ENCODE data around the gene PROCA1.
A peak's percentile ranks its signal among the peaks of the same experiment; 100 is the strongest.
"Not testable (repeated sequence)": the region's sequence is repeated elsewhere in the genome, so short reads cannot be mapped to it uniquely, and the experiment has no call there.

Gene PROCA1

DNA sequence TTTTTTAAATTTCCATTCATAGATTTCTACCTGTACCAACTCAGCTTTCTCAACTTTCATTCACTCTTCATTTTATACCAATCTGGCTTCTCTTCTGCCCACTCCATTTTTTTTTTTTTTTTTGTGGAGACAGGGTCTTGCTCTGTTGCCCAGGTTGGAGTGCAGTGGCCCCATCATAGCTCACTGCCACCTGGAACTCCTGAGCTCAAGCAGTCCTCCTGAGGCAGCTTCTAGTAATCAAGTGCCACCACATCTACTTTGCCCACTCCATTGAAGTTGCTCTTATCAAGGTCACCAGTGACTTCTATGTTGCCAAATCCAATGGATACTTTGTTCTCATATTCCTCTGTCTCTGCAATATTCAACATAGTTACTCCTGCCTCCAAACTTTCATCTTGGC lies 48.0 kb downstream of the PROCA1 start:
- no peak for DNase-seq (ENCODE audit: low read depth)
- peak overlapping the region; percentile 1; the same call in 1 of the 2 replicates for H3K4me3 ChIP-seq (ENCODE audit: control insufficient read depth, low read depth, low read length)
- TF ChIP-seq, protein P1, sequence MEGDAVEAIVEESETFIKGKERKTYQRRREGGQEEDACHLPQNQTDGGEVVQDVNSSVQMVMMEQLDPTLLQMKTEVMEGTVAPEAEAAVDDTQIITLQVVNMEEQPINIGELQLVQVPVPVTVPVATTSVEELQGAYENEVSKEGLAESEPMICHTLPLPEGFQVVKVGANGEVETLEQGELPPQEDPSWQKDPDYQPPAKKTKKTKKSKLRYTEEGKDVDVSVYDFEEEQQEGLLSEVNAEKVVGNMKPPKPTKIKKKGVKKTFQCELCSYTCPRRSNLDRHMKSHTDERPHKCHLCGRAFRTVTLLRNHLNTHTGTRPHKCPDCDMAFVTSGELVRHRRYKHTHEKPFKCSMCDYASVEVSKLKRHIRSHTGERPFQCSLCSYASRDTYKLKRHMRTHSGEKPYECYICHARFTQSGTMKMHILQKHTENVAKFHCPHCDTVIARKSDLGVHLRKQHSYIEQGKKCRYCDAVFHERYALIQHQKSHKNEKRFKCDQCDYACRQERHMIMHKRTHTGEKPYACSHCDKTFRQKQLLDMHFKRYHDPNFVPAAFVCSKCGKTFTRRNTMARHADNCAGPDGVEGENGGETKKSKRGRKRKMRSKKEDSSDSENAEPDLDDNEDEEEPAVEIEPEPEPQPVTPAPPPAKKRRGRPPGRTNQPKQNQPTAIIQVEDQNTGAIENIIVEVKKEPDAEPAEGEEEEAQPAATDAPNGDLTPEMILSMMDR (IDR thresholded peaks at IDR 0.05; ENCODE audit: control insufficient read depth, insufficient read depth, low read depth, low read length, missing control alignments): no peak

DNA sequence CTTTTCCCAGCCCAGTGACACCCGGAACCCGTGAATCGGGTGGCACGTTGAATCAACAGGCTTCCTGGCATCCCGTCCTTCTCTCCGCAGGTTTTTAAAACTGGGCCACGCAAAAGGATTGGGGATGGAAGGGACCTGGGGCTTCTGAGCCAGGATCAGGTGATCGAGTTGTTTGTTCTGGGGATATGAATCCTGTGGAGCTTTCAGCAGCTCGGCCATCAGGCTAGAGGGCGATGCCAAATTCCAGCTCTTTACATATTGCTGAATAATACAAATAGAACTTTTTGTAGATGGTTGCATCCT lies 49.2 kb downstream of the PROCA1 start:
- H3K4me3 ChIP-seq (ENCODE audit: control insufficient read depth, low read depth, low read length): peak overlapping the region; percentile 72
- TF ChIP-seq, protein P1 (IDR thresholded peaks at IDR 0.05; ENCODE audit: control insufficient read depth, insufficient read depth, low read depth, low read length, missing control alignments): no peak
- no peak for DNase-seq (ENCODE audit: low read depth)

DNA sequence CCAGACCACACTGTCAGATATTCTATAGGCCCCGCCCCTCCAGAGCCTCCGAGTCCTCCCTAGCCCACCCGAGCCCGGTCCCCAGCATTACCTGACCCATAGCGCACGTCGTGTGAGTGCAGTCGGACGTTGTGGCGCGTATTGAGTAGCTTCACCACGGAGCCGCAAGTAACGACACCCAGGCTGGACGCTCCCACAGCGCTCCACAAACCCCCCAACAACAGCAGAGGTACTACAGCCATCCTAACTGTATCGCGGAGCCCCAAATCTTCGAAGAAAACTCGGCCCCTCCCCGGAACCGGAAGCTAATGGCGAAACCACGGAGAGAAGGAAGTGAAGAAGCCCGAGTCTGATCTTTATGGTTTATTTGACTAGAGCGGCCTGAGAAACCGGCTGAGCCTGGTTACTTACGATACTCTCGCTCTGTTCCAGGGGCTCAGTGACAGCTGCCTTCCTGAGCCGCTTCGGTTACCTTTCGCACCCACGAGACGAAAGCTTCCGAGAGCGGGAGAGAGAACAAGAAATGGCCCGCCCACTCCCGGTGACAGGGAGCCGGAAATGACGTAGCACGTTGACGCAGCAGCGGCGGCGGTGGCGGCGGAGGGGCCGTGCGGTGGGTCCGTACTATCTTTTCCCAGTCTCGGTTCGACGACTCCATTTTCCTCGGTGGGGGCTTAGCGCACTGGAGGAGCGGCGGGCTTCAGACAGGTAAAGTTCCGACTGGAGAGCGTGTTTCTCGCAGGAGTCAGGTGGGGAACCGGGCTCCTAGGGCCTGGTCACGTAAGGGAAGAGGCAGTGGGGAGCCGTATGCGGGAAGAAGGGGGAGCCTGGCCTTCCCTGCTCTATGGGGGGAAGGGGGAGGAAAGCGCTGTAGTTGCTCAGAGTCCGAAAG lies 49.8 kb downstream of the PROCA1 start, which contains the start of the genes SDF2 and SUPT6H:
Gene SDF2 (minus strand): TSS at position 272 of the 892 bp plus-strand sequence. CDS start 30 bp downstream, at position 242.
Gene SUPT6H (plus strand): TSS at position 571 of the 892 bp plus-strand sequence. CDS start 11,197 bp downstream, outside the sequence.
- TF ChIP-seq, protein P1 (IDR thresholded peaks at IDR 0.05; ENCODE audit: control insufficient read depth, insufficient read depth, low read depth, low read length, missing control alignments): no peak
- H3K4me3 ChIP-seq (ENCODE audit: control insufficient read depth, low read depth, low read length): peak within 1 kb of the TSS; percentile 72
- no peak for DNase-seq (ENCODE audit: low read depth)

DNA sequence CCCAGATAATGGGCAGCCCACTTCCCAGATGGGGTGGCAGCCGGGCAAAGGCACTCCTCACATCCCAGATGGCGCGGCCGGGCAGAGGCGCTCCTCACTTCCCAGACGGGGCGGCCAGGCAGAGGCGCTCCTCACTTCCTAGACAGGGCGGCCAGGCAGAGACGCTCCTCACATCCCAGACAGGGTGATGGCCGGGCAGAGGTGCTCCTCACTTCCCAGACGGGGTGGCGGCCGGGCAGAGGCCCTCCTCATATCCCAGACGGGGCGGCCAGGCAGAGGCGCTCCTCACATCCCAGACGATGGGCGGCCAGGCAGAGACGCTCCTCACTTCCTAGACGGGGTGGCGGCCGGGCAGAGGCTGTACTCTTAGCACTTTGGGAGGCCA lies 52.2 kb downstream of the PROCA1 start:
- not testable (repeated sequence) for H3K4me3 ChIP-seq (ENCODE audit: control insufficient read depth, low read depth, low read length); DNase-seq (ENCODE audit: low read depth)

DNA sequence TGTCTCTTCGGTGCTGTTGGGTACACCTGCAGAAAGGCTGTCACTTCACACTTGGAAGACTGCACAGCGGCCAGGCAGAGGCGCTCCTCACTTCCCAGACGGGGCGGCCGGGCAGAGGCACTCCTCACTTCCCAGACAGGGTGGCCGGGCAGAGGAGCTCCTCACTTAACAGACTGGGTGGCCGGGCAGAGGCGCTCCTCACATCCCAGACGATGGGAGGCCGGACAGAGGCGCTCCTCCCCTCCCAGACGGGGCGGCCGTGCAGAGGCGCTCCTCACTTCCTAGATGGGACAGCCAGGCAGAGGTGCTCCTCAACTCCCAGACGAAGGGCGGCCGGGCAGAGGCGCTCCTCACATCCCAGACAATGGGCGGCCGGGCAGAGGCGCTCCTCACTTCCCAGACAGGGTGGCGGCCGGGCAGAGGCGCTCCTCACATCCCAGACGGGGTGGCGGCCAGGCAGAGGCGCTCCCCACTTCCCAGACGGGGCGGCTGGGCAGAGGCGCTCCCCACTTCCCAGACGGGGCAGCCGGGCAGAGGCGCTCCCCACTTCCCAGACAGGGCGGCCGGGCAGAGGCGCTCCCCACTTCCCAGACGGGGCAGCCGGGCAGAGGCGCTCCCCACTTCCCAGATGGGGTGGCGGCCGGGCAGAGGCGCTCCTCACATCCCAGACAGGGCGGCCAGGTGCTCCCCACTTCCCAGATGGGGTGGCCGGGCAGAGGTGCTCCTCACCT lies 52.8 kb downstream of the PROCA1 start:
- not testable (repeated sequence) for H3K4me3 ChIP-seq (ENCODE audit: control insufficient read depth, low read depth, low read length); DNase-seq (ENCODE audit: low read depth)

DNA sequence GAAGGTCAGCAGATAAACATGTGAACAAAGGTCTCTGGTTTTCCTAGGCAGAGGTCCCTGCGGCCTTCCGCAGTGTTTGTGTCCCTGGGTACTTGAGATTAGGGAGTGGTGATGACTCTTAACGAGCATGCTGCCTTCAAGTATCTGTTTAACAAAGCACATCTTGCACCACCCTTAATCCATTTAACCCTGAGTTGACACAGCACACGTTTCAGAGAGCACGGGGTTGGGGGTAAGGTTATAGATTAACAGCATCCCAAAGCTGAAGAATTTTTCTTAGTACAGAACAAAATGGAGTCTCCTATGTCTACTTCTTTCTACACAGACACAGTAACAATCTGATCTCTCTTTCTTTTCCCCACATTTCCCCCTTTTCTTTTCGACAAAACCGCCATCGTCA lies 53.3 kb downstream of the PROCA1 start:
- DNase-seq (ENCODE audit: low read depth); H3K4me3 ChIP-seq (ENCODE audit: control insufficient read depth, low read depth, low read length): not testable (repeated sequence)

DNA sequence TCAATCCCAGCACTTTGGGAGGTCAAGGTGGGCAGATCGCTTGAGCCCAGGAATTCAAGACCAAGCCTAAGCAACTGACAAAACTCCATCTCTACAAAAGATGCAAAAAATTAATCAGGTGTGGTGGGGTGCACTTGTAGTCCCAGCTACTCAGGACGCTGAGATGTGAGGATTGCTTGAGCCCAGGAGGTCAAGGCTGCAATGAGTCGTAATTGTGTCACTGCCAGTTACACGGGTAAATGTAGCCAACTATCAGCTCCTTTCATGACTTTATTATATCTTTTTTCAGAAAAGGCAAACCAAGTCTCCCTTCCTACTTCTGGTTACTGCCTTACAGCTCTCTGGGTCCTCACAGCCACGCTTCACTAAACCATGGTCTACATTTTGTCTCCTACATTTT lies 53.9 kb downstream of the PROCA1 start:
- no peak for DNase-seq (ENCODE audit: low read depth)
- H3K4me3 ChIP-seq (ENCODE audit: control insufficient read depth, low read depth, low read length): no peak overlapping the region
- TF ChIP-seq, protein P1 (IDR thresholded peaks at IDR 0.05; ENCODE audit: control insufficient read depth, insufficient read depth, low read depth, low read length, missing control alignments): no peak

DNA sequence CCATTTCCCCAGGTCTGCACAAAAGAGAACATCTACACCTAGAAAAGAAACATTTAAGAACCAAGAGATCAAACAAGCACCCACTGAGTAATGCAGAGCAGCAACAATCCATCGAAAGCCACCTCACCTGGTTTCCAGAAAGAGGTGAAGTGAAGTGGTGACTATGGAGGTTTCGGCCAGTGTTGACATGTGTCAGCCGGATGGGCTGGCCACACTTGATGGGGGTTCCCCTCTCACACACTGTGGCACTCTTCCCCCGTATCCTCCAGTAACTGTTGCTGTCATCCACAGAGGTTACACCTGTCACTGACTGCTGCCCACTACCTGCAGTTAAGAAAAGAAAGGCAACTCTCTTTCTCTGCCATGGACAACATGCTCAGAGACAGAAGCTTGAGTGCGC lies 56.5 kb downstream of the PROCA1 start:
- no peak for DNase-seq (ENCODE audit: low read depth)
- H3K4me3 ChIP-seq (ENCODE audit: control insufficient read depth, low read depth, low read length): no peak overlapping the region
- TF ChIP-seq, protein P1 (IDR thresholded peaks at IDR 0.05; ENCODE audit: control insufficient read depth, insufficient read depth, low read depth, low read length, missing control alignments): no peak

Measured in AG09309 (cell line).